ENCODE results near the gene LCK. TPM values are rescaled to one million over a fixed set of nuclear protein-coding genes. Genes with fewer than 3 reads are reported as not detected.

The LCK gene
- total RNA-seq, 1 experiment from 2014 or later: 51.0 TPM

GRCh38 chr1:32316903-32317277 is 65.8 kb downstream of the LCK start:
- Mint-ChIP-seq H3K9me3 (no peaks in the 10 kb centered on the region), H3K36me3 (peaks cover 10% of the 10 kb centered on the region), H3K4me1 (peaks cover 6% of the 10 kb centered on the region; the same call in 1 of the 2 replicates), H3K27ac (peak overlapping the region; percentile 38; the same call in 1 of the 2 replicates), H3K27me3 (ENCODE audit: low read depth) (no peaks in the 10 kb centered on the region), H3K4me3 (no peak overlapping the region)
- POLR2A ChIA-PET: interaction anchor here (1.2 kb wide), 1 partner anchor 77 kb away, joined by 3 read pairs; no protein-coding TSS in a partner anchor
- CTCF ChIA-PET: interaction anchor here (0.5 to 3.0 kb wide), 15 partner anchors 9 to 107 kb away, joined by 3 to 36 read pairs (median 4); partner anchors contain the start of genes FAM167B, LCK and MARCKSL1
- ATAC-seq: no peak
- TF ChIP-seq ATF1 (CRISPR knock-in tag; IDR thresholded peaks at IDR 0.05) (no peak), E2F1 (CRISPR knock-in tag; IDR thresholded peaks at IDR 0.05) (no peak), AR (CRISPR knock-in tag; IDR thresholded peaks at IDR 0.05) (no peak), SMAD4 (CRISPR knock-in tag; IDR thresholded peaks at IDR 0.05) (no peak)
- no peak for DNase-seq (ENCODE audit: low spot score)

GRCh38 chr1:32318127-32318869 is 67.2 kb downstream of the LCK start:
- TF ChIP-seq SOX15 (CRISPR knock-in tag; IDR thresholded peaks at IDR 0.05) (no peak), ZNF396 (CRISPR knock-in tag; IDR thresholded peaks at IDR 0.05; ENCODE audit: borderline replicate concordance) (no peak), ATF3 (CRISPR knock-in tag; conservative IDR thresholded peaks at IDR 0.05) (no peak), ZNF121 (CRISPR knock-in tag; IDR thresholded peaks at IDR 0.05) (peak; percentile 76; the same call in 1 of the 2 replicates)
- no peaks in the 10 kb centered on the region for H3K27me3 Mint-ChIP-seq (ENCODE audit: low read depth)
- peaks cover 10% of the 10 kb centered on the region for H3K36me3 Mint-ChIP-seq
- no peak overlapping the region for H3K27ac Mint-ChIP-seq
- POLR2A ChIA-PET: no interaction called here
- H3K9me3 Mint-ChIP-seq: no peaks in the 10 kb centered on the region
- peaks cover 6% of the 10 kb centered on the region; the same call in 1 of the 2 replicates for H3K4me1 Mint-ChIP-seq
- CTCF ChIA-PET: interaction anchor here (3.0 kb wide), 1 partner anchor 102 kb away, joined by 36 read pairs; no protein-coding TSS in a partner anchor
- ATAC-seq (no peak), DNase-seq (ENCODE audit: low spot score) (no peak)
- no peak overlapping the region for H3K4me3 Mint-ChIP-seq

GRCh38 chr1:32321712-32322291 is 70.7 kb downstream of the LCK start:
- DNase-seq (ENCODE audit: low spot score) (no peak), ATAC-seq (no peak)
- Mint-ChIP-seq H3K27me3 (ENCODE audit: low read depth) (no peaks in the 10 kb centered on the region), H3K27ac (peak overlapping the region; percentile 36; the same call in 1 of the 2 replicates), H3K4me1 (0 out of 2 replicates have a peak, but pooled peaks cover 3% of the 10 kb centered on the region), H3K9me3 (no peaks in the 10 kb centered on the region), H3K36me3 (peaks cover 25% of the 10 kb centered on the region), H3K4me3 (no peak overlapping the region)
- TF ChIP-seq SOX15 (CRISPR knock-in tag; IDR thresholded peaks at IDR 0.05) (no peak), GABPB1 (CRISPR knock-in tag; IDR thresholded peaks at IDR 0.05) (0 out of 2 replicates have a peak, but pooled peaks have one; percentile 32)
- ChIA-PET POLR2A (interaction anchor here (0.5 to 2.5 kb wide), 4 partner anchors 11 to 116 kb away, joined by 3 to 9 read pairs (median 6); partner anchors contain the start of gene IQCC), CTCF (interaction anchor here (0.6 to 2.5 kb wide), 4 partner anchors 10 to 106 kb away, joined by 3 to 14 read pairs (median 6); no protein-coding TSS in a partner anchor)

- H3K27me3 Mint-ChIP-seq (ENCODE audit: low read depth): no peaks in the 10 kb centered on the region
- DNase-seq (ENCODE audit: low spot score): no peak
- H3K9me3 Mint-ChIP-seq: no peaks in the 10 kb centered on the region
- H3K4me3 Mint-ChIP-seq: no peak overlapping the region
- TF ChIP-seq EMX1 (CRISPR knock-in tag; IDR thresholded peaks at IDR 0.05) (no peak), ZBTB21 (CRISPR knock-in tag; IDR thresholded peaks at IDR 0.05; ENCODE audit: borderline replicate concordance) (no peak)
- ChIA-PET POLR2A (no interaction called here), CTCF (interaction anchor here (1.4 kb wide), 1 partner anchor 11 kb away, joined by 3 read pairs; no protein-coding TSS in a partner anchor)
- ATAC-seq: no peak
- no peak overlapping the region for H3K27ac Mint-ChIP-seq
- H3K4me1 Mint-ChIP-seq: peaks cover 4% of the 10 kb centered on the region
- peaks cover 56% of the 10 kb centered on the region for H3K36me3 Mint-ChIP-seq
Measured at GRCh38 chr1:32327204-32327603, 76.1 kb downstream of the LCK start.
